Dedifferentiated amniotic fluid mesenchymal stem cell (primary cell): ENCODE measurements around the gene EPB41L2.
A peak's percentile ranks its signal among the peaks of the same experiment; 100 is the strongest.
"Not testable (repeated sequence)": the region's sequence is repeated elsewhere in the genome, so short reads cannot be mapped to it uniquely, and the experiment has no call there.

Source experiments
- DNase-seq: peaks from one replicate; pipeline ENCODE4 v3.0.0-alpha.2; 2016; ENCODE audit errors: extremely low spot score

Gene EPB41L2

GRCh38 chr6:131036143-131036542, 26.9 kb downstream of the EPB41L2 start:
- DNase-seq, result no peak

DNA sequence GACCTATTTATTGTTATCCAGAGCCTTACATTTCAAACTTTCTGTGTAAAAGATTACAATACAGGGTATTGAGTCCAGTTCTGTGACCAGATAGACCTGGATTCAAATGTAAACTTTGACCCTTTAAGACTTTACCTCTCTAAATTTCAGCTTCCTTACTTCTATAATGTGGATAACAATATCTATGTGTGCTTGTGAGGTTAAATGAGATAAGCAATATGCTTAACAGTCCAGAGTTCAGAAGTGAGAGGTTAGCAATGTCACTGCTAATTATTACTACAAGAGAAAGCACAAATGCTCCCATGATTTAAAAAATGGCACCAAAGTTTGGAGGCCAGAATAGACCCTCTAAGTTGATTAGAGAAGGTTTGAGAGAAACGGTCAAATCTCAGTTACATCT, 27.5 kb downstream of the EPB41L2 start:
- DNase-seq, result no peak

DNA sequence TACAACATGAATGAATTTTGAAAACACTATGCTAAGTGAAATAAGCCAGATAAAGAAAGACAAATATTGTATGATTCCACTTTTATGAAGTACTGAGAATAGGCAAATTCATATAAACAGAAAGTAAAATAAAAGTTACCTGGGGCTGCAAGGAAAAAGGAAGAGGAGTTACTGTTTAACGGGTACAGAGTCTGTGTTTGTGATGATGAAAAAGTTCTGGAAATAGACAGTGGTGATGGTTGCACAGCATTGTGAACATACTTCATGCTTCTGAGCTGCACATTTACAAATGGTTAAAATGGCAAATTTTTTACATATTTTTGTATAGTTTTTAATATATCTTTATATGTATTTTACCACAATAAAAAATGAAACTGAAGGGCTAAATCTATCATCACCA, 29.4 kb downstream of the EPB41L2 start:
- DNase-seq, result no peak

- DNase-seq, result no peak
These were observed 33.3 kb downstream of the EPB41L2 start for GRCh38 chr6:131029626-131030297.

GRCh38 chr6:131027326-131027725, 35.7 kb downstream of the EPB41L2 start:
- DNase-seq, result no peak

GRCh38 chr6:131026243-131026642, 36.8 kb downstream of the EPB41L2 start:
- no peak for DNase-seq

DNA sequence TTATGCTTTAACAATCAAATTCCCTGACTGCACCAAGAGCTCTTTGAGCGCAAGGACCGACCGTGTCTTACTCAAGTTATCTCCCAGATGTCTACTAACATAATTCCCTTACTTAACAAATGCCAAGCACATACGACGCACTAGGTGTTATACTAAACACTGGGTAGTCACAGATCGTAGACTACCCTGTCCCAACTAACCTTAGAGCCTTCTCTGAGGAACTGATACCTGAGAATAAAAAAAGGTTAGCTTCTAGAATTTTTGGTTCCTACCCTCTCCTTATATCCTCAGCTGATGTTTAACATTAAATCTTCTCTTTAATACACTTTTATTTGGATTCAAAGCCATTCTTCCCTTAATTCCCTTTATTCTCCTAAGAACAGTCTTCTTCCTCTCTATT, 38.5 kb downstream of the EPB41L2 start:
- no peak for DNase-seq

DNA sequence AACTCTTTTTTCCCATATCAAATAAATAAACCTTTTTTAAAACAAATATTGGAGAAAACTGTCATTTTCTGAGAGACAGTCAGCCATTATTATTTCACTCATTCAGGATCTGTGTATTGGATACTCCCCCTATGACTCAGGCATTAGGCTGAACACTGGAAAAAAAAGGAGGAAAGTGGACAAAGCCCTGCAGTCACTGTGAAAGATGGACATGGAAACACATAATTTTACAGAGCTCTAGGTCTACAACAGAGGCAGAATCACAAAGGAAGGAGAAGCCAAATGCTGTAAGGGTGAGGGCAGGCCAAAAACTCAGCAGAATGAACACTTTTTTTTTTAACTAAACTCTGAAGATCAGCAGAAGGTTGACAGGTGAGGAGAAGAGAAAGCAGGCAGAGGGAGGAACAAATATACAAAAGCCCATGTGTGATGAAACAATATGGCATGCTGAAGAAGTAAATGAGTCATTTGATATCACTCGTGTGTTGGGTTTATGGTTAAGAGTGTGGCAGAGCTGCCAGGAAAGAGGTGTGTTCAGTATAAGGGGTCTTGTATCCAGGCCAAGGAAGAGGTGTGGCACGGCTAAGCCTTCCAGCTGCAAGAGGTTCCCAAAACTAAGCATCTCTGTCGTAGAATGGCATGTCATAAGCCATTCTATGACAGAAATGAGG, 39.1 kb downstream of the EPB41L2 start:
- no peak for DNase-seq

DNA sequence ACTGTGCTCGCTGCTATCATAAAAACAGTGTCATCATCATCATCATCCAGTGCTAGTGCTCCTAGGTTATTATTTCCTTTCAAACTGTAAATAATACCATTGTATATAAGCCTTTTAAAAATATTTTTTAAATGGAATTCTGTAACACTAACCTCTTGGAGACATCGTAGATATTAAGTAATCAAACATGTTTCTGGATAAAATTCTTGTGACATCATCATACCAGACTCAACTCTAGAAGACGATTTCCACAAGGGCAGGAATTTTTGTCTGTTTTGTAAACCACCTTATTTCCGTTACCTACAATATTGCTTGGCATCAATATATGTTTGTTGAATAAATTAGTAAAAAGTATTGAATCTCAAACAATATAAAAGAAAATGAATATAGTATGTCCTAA, 40.4 kb downstream of the EPB41L2 start:
- no peak for DNase-seq

DNA sequence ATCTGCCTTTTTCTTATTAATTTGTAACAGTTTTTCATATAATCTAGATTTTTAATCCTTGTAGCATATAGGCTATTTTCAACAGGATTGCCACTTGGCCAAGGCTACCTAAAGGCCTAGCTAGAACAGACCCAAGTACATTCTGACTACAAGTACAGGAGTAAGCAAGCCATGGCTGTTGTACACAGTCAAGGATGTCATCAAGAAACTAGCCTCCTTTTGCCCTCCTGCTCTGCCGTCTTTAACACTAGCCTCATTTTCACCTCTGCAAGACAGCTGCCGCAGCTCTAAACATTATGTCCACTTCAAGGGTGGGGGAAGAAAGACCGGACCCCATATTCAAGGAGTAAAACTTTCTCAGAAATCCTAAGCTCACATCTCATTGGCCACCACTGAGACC, 45.1 kb downstream of the EPB41L2 start:
- DNase-seq, result no peak

GRCh38 chr6:131015630-131016263, 47.3 kb downstream of the EPB41L2 start:
- DNase-seq, result no peak

DNA sequence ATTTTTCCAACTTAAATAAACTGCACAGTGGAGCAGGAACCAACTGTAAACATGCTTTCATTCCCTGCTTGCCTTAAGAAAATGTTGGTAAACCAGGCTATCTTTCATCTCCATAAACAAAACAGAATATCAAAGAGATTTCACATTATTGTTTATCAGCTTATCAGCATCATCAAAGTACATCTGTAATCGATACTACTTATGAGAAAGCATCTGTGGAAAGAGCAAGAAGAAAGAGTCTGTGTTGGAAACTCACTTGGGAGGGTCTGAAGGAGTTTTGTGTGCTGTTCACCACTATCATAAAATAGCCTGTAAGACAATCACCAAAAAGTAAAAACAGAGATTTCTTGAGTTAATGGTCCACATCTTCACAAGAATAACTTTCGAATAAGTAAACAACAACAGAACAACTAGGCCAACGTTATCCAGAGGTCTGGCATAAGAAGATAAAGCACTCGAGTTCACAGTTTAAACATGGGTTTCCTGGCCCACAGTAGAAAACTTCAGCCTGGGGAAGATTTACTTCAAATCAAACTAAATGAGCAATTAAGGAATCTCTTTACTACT, 47.9 kb downstream of the EPB41L2 start:
- DNase-seq, result no peak

- DNase-seq, result no peak
These were observed 48.8 kb downstream of the EPB41L2 start for GRCh38 chr6:131014080-131014776.

DNA sequence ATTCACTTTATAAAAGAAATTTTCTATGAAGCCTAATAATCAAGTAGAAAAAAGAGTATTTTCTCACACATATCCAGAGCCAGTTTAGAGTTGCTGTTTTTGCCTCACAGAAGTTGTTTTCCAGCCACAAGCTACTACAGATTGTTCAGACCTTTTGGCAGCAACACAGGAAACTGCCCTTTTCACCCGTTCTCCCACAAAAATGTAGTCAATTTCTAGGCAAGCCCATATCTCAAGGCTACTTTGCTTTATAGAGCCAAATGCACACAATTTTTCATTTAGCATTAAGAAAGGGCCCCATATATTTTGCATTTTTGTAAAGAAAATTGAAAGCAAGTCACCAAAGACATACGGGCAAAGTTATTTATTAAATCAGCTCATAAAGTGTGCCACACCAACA, 49.5 kb downstream of the EPB41L2 start:
- DNase-seq, result peak; percentile 79

GRCh38 chr6:131009790-131010189, 53.3 kb downstream of the EPB41L2 start:
- no peak for DNase-seq

GRCh38 chr6:131008965-131009364, 54.1 kb downstream of the EPB41L2 start:
- not testable (repeated sequence) for DNase-seq

GRCh38 chr6:131007964-131008363, 55.1 kb downstream of the EPB41L2 start:
- DNase-seq, result not testable (repeated sequence)

DNA sequence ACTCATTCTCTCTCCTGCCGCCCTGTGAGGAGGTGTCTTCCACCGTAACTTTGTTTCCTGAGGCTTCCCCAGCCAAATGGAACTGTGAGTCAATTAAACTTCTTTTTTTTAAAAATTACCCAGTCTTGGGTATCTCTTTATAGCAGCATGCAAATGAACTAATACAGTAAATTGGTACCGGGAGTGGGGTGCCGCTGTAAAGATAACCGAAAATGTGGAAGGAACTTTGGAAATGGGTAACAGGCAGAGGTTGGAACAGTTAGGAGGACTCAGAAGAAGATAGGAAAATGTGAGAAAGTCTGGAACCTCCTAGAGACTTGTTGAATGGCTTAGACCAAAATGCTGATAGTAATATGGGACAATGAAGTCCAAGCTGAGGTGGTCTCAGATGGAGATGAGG, 55.8 kb downstream of the EPB41L2 start:
- no peak for DNase-seq

- no peak for DNase-seq
These were observed 57.5 kb downstream of the EPB41L2 start for GRCh38 chr6:131005439-131006016.

DNA sequence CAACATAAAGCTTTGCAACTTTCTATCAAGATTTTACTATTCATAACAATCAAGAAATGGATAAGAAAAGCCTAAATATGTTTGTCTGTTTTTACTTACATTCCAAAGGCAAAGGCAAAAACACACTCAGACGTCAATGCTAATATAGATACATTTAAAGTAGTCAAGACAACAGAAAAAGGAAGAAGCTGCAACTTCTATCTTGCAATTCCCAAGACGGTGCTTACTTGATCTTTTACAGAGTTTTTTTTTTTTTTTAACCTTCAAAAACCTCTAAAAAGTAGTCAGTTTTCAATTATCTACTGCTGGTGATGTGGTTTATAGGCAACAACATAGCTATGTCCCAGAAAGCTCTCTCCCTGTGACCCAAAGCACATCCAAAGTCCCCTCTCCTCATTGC, 58.1 kb downstream of the EPB41L2 start:
- DNase-seq, result no peak

GRCh38 chr6:131004387-131004755, 58.7 kb downstream of the EPB41L2 start:
- DNase-seq, result no peak
